Panc1 (cell line): ENCODE results near the gene D2HGDH. TPM values are rescaled to one million over a fixed set of nuclear protein-coding genes. Genes with fewer than 3 reads are reported as not detected.

Experiments used
- ATAC-seq: fragments of 200-7000 bp; cut with Tn5 transposase; 2 replicates; pipeline ENCODE4 v1.9.1; 2020; ENCODE audit warnings: mild to moderate bottlenecking, moderate library complexity
- BruUV-seq: library from RNA; stranded (reverse); fragments of 400-500 nt; replicated peaks from 2 replicates; lab custom pipeline; 2021; lab: Mats Ljungman, UMichigan
- CTCF ChIA-PET: fragments of 300-600 bp; sonication (Branson Sonifier 250); formaldehyde crosslinking; loops from one replicate; lab custom pipeline; 2022; ENCODE audit warnings: antibody characterized with exemption; lab: Charles Lee
- POLR2A ChIA-PET: fragments of 300-600 bp; sonication (Branson Sonifier 250); formaldehyde crosslinking; loops from one replicate; lab custom pipeline; 2022; ENCODE audit warnings: antibody characterized with exemption; lab: Charles Lee
- DNase-seq: peaks from one replicate; pipeline ENCODE4 v3.0.0-alpha.2; 2010; ENCODE audit warnings: low read depth, low spot score
- H3K27ac ChIP-seq: 2 replicates; pipeline ENCODE4 v1.5.1; 2011; ENCODE audit warnings: mild to moderate bottlenecking, low read length, inconsistent platforms
- H3K27me3 ChIP-seq: fragments of 200-500 bp; sonication (Bioruptor generic); 2 replicates; pipeline ENCODE4 v1.6.0; 2014; ENCODE audit warnings: low read length, inconsistent platforms; ENCODE audit not compliant: control insufficient read depth, insufficient read depth
- H3K36me3 ChIP-seq: fragments of 200-500 bp; sonication (Bioruptor generic); 2 replicates; pipeline ENCODE4 v1.5.1; 2014; ENCODE audit warnings: inconsistent platforms, mild to moderate bottlenecking, low read length, moderate library complexity; ENCODE audit not compliant: control insufficient read depth, insufficient read depth
- H3K4me1 ChIP-seq: 2 replicates; pipeline ENCODE4 v1.5.1; 2011; ENCODE audit warnings: inconsistent platforms, mild to moderate bottlenecking, low read length, moderate library complexity; ENCODE audit not compliant: control insufficient read depth, insufficient read depth
- H3K4me3 ChIP-seq, 2 experiments: 2 replicates each; pipeline ENCODE4 v1.5.1; 2011 to 2012; ENCODE audit warnings: low read depth in 2 of 2, low read length in 2 of 2, mild to moderate bottlenecking in 2 of 2, inconsistent platforms in 1 of 2, moderate library complexity in 1 of 2
- H3K9me3 ChIP-seq: fragments of 200-500 bp; sonication (Bioruptor generic); 2 replicates; pipeline ENCODE4 v1.5.1; 2014; ENCODE audit warnings: low read depth, mild to moderate bottlenecking, inconsistent platforms, low read length, moderate library complexity; ENCODE audit not compliant: control insufficient read depth, insufficient read depth
- POLR2AphosphoS5 ChIP-seq: IDR thresholded peaks from 2 replicates; pipeline ENCODE4 v1.6.1; 2012; ENCODE audit warnings: mild to moderate bottlenecking, low read depth, low read length, moderate library complexity
- SIN3A ChIP-seq: IDR thresholded peaks from 2 replicates; pipeline ENCODE4 v1.6.1; 2012; ENCODE audit warnings: low read depth, mild to moderate bottlenecking, low read length, moderate library complexity, borderline replicate concordance; ENCODE audit not compliant: insufficient read depth
- TCF7L2 ChIP-seq: IDR thresholded peaks from 2 replicates; pipeline ENCODE4 v1.6.1; 2011; ENCODE audit warnings: mild to moderate bottlenecking, low read depth, low read length, inconsistent platforms
- in situ Hi-C: cut with HindIII; loops from 2 replicates; pipeline ENCODE4 v1.10.0; 2016; ENCODE audit warnings: low sequenced_read_pairs, low pct_unique_long_range_greater_than_20kb
- intact Hi-C: fragments of 100-400 bp; cut with micrococcal nuclease; formaldehyde crosslinking; loops from one replicate; pipeline ENCODE4 v1.10.0; 2022; ENCODE audit not compliant: unreplicated experiment
- total RNA-seq: library from RNA; stranded (reverse); gene quantifications from one replicate; pipeline ENCODE4 v1.2.1, GENCODE V29; 2021; ENCODE audit not compliant: unreplicated experiment
- TF ChIP-seq, protein P1 (sequence below): fragments of 450-650 bp; IDR thresholded peaks from 2 replicates; pipeline ENCODE4 v1.5.1; 2017; ENCODE audit warnings: mild to moderate bottlenecking
- TF ChIP-seq, protein P2 (sequence below), 2 experiments: IDR thresholded peaks; 2 replicates each; pipeline ENCODE4 v1.6.1; 2011 to 2012; ENCODE audit warnings: low read depth in 2 of 2, control low read depth in 1 of 2, low read length in 1 of 2, mild to moderate bottlenecking in 1 of 2, moderate library complexity in 1 of 2; ENCODE audit not compliant: insufficient read depth in 1 of 2

The D2HGDH gene
- total RNA-seq, 1 experiment from 2014 or later: 53.0 TPM

DNA sequence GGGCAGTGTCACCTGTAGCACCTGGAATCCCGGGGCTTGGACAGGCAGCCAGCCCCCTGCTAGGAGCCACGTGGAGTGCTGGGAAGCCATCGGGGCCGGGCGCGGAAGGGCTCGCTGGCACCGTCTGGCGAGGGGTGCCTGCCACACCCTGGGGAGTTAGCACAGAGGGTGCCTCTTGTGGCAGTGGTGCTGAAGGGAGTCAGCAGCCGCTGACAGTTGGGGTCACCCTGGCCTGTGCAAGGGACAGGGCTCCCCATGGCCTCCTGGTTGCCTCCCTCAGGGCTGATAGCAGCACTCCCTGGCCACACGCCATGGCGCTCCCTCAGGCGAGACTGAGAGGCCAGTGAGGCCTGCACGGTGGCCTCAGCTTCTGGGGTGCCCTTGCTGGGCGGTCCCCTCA, 13.9 kb upstream of the D2HGDH start:
- H3K9me3 ChIP-seq: no peaks in the 10 kb centered on the region
- no peak for ATAC-seq
- TF ChIP-seq SIN3A (no peak), TCF7L2 (no peak), POLR2AphosphoS5 (no peak)
- TF ChIP-seq, protein P1, sequence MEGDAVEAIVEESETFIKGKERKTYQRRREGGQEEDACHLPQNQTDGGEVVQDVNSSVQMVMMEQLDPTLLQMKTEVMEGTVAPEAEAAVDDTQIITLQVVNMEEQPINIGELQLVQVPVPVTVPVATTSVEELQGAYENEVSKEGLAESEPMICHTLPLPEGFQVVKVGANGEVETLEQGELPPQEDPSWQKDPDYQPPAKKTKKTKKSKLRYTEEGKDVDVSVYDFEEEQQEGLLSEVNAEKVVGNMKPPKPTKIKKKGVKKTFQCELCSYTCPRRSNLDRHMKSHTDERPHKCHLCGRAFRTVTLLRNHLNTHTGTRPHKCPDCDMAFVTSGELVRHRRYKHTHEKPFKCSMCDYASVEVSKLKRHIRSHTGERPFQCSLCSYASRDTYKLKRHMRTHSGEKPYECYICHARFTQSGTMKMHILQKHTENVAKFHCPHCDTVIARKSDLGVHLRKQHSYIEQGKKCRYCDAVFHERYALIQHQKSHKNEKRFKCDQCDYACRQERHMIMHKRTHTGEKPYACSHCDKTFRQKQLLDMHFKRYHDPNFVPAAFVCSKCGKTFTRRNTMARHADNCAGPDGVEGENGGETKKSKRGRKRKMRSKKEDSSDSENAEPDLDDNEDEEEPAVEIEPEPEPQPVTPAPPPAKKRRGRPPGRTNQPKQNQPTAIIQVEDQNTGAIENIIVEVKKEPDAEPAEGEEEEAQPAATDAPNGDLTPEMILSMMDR: no peak
- TF ChIP-seq, protein P2, sequence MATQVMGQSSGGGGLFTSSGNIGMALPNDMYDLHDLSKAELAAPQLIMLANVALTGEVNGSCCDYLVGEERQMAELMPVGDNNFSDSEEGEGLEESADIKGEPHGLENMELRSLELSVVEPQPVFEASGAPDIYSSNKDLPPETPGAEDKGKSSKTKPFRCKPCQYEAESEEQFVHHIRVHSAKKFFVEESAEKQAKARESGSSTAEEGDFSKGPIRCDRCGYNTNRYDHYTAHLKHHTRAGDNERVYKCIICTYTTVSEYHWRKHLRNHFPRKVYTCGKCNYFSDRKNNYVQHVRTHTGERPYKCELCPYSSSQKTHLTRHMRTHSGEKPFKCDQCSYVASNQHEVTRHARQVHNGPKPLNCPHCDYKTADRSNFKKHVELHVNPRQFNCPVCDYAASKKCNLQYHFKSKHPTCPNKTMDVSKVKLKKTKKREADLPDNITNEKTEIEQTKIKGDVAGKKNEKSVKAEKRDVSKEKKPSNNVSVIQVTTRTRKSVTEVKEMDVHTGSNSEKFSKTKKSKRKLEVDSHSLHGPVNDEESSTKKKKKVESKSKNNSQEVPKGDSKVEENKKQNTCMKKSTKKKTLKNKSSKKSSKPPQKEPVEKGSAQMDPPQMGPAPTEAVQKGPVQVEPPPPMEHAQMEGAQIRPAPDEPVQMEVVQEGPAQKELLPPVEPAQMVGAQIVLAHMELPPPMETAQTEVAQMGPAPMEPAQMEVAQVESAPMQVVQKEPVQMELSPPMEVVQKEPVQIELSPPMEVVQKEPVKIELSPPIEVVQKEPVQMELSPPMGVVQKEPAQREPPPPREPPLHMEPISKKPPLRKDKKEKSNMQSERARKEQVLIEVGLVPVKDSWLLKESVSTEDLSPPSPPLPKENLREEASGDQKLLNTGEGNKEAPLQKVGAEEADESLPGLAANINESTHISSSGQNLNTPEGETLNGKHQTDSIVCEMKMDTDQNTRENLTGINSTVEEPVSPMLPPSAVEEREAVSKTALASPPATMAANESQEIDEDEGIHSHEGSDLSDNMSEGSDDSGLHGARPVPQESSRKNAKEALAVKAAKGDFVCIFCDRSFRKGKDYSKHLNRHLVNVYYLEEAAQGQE (IDR thresholded peaks at IDR 0.05; ENCODE audit: insufficient read depth in 1 of 2, low read depth in 2 of 2, low read length in 1 of 2): no peak
- in situ Hi-C loops: no loop called here
- ChIA-PET POLR2A (no interaction called here), CTCF (no interaction called here)
- intact Hi-C loops: no loop called here
- H3K4me3 ChIP-seq: no peak overlapping the region
- H3K27ac ChIP-seq: no peak overlapping the region
- no peaks in the 10 kb centered on the region for H3K4me1 ChIP-seq
- no peaks in the 10 kb centered on the region for H3K27me3 ChIP-seq
- DNase-seq: no peak
- no peaks in the 10 kb centered on the region for H3K36me3 ChIP-seq
- BruUV-seq: no TSS peak

GRCh38 chr2:241721852-241722251, 12.6 kb upstream of the D2HGDH start:
- ChIA-PET POLR2A (no interaction called here), CTCF (no interaction called here)
- intact Hi-C loops: no loop called here
- Histone ChIP-seq H3K27ac (no peak overlapping the region), H3K9me3 (no peaks in the 10 kb centered on the region), H3K27me3 (no peaks in the 10 kb centered on the region), H3K4me1 (no peaks in the 10 kb centered on the region), H3K36me3 (no peaks in the 10 kb centered on the region), H3K4me3 (no peak overlapping the region)
- no peak for DNase-seq
- no TSS peak for BruUV-seq
- TF ChIP-seq, protein P2 (IDR thresholded peaks at IDR 0.05; ENCODE audit: insufficient read depth in 1 of 2, low read depth in 2 of 2, low read length in 1 of 2): no peak
- TF ChIP-seq POLR2AphosphoS5: no peak
- TF ChIP-seq, protein P1: no peak
- TF ChIP-seq SIN3A: no peak
- no peak for TF ChIP-seq TCF7L2
- in situ Hi-C loops: no loop called here
- no peak for ATAC-seq
